GM19023 (cell line): ENCODE results near the gene RABEPK.
"Not testable (repeated sequence)": the region's sequence is repeated elsewhere in the genome, so short reads cannot be mapped to it uniquely, and the experiment has no call there.

ENCODE experiments used
- ATAC-seq: cut with Tn5 transposase; IDR thresholded peaks from one replicate; pipeline ENCODE4 v1.9.1; 2021; ENCODE audit warnings: mild to moderate bottlenecking, moderate library complexity; ENCODE audit not compliant: unreplicated experiment

RABEPK gene

DNA sequence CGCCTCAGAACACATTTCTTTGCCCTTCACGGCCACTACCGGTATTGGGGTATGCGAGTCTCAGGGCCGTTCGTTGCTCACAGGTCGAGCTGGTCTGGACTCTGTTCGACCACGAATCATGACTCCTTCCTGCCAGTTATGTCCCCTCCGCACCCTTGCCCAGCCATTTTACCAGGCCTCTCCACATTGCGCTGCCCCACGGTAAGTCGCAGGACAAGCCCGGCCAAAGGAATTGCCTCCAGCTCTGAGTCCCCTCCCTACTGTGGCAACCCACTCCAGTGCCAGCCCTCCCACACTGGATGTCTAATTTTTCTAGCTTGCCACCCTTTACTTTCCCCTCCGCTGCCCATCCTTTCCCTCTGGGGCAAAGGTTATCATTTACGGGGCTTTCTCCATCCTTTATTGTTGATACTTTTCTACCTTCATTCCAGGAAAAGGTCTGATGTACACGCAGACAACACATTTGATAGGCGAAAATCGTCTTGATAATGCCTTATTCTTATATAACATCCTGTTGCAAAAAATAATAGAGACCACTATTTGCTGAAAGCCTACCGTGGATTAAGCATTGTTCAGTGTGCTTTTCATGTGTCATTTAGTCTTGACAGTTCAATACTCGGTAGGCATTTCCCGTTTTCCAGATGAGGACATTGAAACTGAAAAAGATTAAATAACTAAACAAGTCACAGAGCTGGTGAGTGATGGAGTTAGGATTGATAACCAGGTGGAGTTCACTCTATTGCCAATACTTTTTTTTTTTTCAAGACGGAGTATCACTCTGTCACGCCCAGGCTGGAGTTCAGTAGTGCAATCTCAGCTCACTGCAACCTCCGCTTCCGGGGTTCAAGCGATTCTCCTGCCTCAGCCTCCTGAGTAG lies 41.8 kb downstream of the RABEPK start:
- peak; percentile 12 for ATAC-seq

DNA sequence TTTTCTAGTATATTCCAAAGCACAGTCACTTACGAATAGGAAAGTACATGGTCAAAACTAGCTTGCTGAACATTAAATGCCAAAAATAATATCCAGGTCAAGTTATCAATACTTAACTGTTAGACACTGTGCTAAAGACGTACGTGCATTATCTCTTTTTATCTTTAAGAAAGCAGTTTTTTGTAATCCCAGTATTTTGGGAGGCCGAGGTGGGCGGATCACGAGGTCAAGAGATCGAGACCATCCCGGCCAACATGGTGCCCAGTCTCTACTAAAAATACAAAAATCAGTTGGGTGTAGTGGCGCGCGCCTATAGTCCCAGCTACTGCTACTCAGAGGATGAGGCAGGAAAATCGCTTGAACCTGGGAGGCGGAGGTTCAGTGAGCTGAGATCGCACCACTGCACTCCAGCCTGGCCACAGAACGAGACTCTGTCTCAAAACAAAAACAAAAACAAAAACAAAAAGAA lies 43.5 kb downstream of the RABEPK start:
- no peak for ATAC-seq

DNA sequence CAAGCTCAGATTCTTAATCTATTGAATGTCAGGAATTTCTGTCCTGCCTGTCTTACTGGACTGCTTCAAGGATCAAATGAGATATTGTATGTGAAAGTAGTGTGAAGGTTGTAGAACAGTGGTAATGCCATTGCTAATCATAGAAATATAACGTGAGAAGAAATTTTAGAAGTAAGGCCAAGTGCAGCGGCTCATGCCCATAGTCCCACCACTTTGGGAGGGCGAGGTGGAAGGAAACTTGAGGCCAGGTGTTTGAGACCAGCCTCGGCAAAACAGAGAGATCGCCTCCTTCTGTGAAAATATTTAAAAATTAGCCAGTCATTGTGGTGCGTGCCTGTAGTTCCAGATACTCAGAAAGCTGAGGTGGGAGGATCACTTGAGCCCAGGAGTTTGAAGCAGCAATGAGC lies 45.9 kb downstream of the RABEPK start:
- no peak for ATAC-seq

DNA sequence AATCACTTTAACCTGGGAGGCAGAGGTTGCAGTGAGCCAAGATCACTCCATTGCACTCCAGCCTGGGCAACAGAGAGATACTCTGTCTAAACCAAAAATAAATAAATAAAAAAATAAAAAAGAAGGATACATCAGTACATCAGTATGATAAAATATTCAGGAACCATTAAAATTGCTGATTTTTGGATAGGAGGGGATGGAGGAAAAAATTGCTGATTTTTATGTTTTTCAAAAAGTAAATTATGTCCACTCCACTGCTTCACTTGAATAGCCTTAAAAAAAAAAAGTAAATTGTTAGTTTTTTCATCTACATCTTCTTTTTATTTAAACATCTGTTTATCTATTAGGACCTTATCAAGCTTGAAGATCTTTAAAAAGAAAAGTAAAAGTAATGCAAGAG lies 53.9 kb downstream of the RABEPK start:
- ATAC-seq, result no peak

DNA sequence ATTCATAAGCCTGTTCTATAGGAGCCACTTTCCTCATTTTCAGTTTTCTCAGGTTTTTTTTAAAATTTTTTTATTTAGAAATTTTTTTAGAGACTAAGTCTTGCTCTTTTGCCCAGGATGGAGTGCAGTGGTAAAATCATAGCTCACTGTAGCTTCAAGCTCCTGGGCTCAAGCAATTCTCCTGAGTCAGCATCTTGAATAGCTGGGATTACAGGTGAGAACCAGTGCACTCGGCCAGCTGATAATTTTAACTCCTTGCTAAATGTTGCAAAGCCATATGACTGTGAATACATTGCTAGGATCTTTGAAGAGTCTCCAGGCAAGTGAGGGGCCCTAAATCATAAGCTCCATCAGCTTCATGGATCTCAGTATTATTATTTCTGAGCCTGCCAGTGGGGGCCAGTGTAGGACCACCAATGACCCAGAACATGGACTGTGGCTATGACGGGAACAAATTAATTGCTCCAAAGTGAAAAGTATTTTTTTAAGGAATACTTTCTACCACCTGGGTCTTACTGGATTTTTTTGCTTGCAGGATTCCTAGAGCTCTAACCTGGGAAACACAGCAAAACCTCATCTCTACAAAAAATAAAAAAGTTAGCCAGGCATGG lies 55.5 kb downstream of the RABEPK start:
- no peak for ATAC-seq

DNA sequence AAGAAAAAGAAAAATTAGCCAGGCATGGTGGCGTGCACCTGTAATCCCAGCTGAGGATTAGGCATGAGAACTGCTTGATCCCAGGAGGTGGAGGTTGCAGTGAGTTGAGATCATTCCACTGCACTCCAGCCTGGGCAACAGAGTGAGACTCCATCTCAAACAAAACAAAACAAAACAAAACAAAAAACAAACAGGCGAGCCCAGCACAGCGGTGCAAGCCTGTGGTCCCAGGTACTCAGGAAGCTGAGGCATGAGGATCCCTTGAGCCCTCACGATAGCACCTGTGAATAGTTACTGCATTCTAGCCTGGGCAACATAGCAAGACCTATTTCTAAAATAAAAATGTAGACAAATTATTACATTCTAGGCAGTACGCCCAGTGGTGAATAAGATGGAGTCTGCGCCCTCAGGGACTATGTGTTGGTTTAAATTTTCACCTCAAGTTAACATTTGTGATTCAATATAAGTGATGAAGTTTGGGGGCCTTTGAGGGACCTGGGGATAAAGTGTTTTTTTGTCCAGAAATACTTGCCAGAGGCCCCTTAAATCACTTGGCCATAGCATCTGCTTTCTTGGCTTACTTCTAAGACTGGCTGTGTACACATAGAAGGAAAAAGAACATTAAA lies 57.9 kb downstream of the RABEPK start:
- no peak for ATAC-seq

DNA sequence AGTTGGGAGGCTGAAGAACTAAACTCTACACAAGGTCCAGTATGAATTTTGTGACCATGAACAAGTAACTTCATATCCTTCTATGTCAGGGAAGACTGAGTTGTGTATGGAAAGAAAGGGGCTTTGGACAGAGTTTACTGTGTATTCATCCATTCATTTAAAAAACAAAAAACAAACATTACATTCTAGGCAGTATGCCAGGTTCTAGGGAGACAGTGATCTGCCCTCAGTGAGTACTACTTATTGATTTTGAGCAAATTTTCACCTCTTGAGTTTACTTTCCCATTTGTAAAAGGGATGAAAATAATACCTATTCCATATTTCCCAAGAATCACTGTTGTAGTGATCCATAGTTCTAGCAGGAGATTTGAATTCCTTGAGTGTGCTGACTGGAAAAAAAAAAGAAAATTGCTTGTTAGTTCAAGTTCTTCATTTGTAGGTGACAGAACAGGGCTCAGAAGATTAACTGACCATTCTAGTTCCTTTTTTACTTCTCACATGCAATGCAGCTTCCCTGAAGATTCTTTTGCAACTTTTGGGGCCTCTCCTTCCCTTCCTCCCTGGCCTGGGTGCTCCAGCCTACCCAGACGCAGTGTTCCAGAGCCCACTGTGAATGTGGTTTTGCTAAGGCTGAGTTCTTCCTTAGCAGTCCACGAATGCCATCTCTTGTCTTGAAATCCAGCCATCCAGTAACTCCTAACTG lies 58.6 kb downstream of the RABEPK start:
- no peak for ATAC-seq

DNA sequence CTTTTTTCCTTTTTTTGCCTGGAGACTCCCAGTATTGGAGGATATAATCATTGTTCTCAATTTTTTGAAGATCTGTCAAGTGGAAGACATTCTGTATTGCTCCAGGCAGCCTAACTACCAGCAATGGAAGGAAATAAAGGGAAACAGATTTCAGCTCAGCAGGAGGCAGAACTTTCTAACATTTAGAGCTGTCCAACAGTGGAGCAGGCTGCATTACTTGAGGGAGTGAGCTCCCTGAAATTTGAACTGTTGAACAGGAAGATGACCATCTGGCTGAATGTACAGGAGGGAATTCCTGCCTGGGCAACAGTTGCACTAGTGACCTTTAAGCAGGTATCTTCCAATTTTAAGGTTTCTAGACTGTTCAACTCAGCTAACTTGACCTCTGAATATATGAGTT lies 60.2 kb downstream of the RABEPK start:
- ATAC-seq, result no peak

DNA sequence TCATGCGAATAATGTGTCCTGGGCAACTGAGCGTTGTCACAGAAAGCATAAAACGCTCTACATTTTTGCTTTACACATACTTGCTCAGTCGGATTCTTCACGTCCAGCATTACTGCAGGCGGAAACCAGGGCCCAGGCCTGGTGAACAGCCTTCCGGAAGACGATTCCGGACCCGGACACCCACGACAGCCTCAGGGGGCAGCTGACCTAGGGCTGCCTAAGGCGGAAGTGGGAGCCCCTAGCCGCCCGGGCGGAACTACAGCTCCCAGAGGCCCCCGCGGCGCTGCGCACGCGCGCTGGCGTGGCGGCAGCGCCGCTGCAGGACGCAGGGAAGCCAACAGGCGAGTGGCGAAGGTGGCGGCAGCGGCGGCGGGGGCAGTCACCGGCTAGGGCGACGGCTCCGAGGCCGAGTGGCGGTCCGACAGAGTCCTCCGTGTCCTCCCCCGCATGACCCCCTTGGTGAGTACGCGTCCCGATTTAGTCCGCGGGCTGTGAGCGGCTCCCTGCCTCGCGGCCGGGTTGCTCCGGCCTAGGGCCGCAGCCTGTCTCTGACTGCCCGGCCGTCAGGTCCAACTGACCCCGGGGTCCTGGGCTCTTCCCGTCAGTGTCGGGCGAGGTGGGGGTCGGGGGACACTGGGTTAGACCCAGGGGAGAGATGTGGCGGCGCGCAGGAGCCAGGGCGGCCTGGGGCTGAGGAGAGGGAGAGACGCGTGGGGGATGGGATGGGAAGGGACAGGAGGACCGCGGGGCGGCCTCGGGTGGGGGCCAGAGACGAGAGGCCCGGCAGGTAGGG lies 61.4 kb downstream of the RABEPK start, which contains the start of gene GAPVD1:
TSS of gene GAPVD1 (plus strand) at position 326 of the 793 bp plus-strand sequence. CDS start 37,096 bp downstream, outside the sequence.
- peak; percentile 89 for ATAC-seq

DNA sequence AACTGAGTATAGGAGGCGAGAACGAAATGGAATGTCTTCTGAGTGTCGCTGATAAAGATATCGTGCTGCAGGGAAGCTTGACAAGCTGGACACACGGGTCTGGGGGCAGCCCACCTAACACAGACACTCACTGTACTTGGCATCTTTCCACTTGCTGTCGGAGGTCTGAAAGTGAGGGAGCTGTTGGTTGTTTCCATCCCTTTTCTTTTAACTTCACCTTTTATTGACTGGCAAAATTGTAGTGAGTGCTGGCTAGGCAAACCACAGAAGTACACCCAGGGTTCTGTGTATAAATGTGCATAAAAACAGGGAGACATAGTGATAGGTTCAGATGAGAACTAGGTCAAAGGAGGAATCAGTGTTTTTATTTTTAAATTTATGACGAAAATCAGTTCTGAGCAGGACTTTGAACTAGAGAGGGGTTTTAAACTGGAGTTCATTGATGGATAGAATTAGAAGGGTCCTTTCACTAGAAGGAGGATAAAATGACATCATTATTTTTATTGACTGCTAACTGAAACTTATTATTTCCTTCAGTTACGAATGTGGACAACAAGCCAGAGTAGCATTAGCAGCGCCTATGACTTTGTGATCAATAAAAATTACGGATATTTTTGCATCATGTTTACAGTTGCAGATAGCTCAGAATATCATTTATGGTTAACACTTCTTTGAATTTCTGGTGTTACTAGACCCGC lies 62.1 kb downstream of the RABEPK start:
- no peak for ATAC-seq

DNA sequence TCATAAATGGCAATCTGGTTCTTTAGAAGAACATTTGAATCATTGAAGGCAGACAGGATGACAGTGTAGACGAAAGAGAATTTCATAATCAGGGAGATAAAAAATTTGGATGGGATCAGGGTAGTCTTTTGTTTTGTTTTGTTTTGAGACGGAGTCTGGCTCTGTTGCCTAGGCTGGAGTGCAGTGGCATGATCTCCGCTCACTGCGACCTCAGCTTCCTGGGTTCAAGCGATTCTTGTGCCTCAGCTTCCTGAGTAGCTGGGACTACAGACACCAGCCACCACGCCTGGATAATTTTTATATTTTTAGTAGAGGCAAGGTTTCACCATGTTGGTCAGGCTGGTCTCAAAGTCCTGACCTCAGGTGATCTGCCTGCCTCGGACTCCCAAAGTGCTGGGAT lies 63.7 kb downstream of the RABEPK start:
- not testable (repeated sequence) for ATAC-seq

DNA sequence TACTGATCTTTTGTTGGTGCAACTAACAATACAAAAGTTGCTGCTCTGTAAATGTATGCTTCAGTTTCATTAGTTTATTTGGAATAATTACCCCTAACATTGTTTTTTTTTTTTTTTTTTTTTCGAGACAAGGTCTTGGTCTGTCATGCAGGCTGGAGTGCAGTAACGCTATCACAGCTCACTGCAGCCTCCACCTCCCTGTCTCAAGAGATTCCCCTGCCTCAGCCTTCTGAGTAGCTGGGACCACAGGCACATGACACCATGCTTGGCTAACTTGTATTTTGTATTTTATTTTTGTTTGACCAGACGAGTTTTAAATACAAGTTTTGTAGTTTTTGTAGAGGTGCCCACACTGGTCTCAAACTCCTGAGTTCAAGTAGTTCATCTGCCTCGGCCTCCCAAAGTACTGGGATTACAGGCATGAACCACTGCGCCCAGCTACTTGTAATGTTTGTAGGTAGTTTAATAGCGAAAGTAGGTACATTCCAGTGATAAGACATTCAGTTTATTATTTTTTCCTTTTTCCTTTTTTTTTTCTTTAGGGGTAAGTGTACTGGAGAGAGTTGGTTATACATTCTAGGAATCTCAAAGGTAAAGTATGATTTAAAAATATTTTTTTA lies 68.2 kb downstream of the RABEPK start:
- ATAC-seq, result no peak

DNA sequence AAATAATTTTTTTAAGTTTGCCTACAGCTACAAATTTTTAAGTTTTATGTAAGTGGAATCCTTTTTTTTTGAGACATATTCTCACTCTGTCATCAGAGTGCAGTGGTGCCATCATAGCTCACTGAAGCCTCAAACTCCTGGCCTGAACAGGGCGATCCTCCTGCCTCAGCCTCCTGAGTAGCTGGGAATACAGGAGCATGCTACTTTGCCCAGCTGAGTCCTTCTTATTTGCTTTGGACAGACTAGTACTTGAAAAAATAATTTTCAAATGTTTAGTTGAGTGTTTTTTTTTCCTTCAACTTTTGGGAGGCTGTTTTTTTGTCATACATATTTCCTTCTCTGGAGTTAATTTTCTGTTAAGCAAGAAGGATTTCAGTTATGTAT lies 68.7 kb downstream of the RABEPK start:
- ATAC-seq, result no peak

DNA sequence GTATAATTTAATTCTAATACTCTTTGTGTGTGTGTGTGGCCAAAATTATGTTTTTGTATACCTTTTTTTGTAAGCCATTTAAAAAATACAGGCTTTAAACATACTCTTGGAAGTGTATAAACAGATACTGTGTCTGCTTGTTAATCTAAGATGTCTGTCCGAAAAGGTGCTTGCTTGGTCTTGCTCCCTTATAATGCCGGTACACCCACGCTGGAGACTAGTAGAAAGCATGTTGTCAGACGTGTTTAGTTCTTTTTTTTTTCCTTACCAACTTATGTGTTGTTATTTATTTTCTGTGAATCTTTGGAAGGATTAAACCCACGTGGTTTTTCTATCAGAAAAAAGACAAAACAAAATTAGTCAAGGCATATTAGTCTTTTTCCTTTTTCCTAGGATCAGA lies 70.7 kb downstream of the RABEPK start:
- ATAC-seq, result no peak

DNA sequence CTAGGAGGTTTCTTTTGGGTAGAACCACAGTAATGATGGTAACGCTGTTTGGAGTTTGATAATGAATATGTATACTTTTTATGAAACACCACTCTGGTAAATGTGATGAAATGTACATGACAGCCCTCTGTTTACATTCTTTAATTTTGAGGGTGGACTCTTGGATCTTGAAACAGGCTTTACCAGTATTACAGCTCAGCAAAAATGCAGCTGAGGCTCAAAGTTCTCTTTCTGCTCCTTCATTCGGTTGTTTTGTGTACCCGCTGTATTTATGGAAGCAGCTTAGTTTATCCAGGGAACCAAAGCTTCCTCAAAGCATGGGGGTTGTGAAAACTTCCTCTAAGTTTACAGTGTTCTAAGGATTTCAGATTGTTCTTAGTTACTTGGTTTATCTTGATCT lies 72.4 kb downstream of the RABEPK start:
- no peak for ATAC-seq

DNA sequence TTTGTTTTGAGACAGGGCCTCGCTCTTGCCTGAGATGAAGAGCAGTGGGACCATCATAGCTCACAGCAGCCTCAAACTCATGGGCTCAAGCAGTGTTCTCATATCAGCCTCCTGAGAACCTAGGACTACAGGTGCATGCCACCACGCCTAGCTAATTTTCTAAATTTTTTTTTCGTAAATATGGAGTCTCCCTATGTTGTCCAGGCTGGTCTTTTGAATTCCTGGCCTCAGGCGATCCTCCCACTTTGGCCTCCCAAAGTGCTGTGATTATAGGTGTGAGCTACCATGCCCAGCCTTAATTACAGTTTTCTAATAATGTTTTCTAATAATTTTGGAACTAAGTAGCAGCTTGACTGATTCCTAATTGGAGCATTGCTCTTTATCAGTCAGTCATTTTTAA lies 76.4 kb downstream of the RABEPK start:
- no peak for ATAC-seq

DNA sequence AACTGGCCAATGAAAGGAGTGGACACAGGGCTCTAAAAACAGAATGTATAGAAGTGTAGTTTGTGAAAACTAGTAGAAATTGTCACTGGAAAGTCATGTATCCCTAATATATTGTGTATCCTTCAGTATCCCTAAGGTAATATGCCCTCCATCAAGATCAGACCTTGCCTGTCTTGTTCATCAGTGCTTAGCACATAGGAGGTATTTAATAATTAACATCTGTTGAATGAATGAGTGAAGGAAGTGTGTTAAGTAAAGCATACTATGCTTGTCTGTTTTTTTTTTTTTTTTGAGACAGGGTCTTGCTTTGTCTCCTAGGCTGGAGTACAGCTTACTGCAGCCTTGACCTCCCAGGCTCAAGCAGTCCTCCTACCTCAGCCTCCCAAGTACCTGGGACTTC lies 77.1 kb downstream of the RABEPK start:
- ATAC-seq, result no peak

DNA sequence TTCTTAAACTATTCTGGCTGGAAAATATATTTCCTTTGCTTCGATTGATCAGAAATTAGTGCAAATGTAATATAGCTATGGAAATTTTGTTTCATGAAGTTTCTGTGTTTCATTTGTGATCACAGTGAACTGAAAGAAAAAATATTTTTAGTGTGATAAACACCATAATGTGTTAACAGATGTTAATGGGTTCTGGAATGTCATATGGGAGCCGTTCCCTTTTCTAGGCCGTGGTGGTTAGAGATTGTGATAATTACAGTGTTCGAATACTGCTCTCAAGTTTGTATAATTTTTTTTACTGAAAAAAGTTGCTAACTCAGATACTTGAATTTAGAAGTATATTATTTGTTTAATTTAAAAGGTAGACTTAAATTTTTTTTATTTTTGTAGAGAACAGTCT lies 80.6 kb downstream of the RABEPK start:
- no peak for ATAC-seq
